Hepatocyte (in vitro differentiated cells): Measurements from ENCODE around the gene RPS14.

ENCODE experiments used
- EZH2 ChIP-seq: fragments of 200-600 bp; sonication (generic); IDR thresholded peaks from 2 replicates; pipeline ENCODE4 v1.6.1; 2016; ENCODE audit warnings: antibody characterized with exemption, mild to moderate bottlenecking, borderline replicate concordance
- EZH2phosphoT487 ChIP-seq: fragments of 200-600 bp; sonication (generic); IDR thresholded peaks from one replicate; pipeline ENCODE4 v1.6.1; 2018; ENCODE audit warnings: antibody characterized with exemption, mild to moderate bottlenecking, low read depth, moderate library complexity; ENCODE audit not compliant: unreplicated experiment, severe bottlenecking
- TF ChIP-seq, protein P1 (sequence below): fragments of 200-600 bp; sonication (generic); IDR thresholded peaks from 2 replicates; pipeline ENCODE4 v1.5.1; 2016; ENCODE audit warnings: antibody characterized with exemption, mild to moderate bottlenecking; ENCODE audit not compliant: poor library complexity

DNA sequence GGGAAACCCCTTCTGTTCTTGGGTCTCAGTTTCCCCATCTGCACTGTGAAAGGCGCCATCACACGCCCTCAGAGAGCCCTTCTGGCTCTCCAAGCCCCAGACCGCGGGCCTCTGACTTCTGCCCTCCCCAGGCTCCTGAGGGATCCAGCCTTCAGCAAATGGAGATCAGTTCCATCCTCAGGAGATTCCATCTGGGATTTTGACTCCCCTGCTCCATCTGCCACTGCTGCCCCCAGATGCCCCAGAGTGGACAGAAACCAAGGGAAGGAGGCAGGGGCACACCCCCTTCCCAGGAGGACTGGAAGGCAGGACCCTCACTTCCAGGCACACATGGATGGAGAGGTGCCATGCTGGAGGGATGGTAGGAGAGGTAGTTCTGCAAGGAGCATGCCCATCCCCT is 18.7 kb upstream of the RPS14 start:
- TF ChIP-seq, protein P1, sequence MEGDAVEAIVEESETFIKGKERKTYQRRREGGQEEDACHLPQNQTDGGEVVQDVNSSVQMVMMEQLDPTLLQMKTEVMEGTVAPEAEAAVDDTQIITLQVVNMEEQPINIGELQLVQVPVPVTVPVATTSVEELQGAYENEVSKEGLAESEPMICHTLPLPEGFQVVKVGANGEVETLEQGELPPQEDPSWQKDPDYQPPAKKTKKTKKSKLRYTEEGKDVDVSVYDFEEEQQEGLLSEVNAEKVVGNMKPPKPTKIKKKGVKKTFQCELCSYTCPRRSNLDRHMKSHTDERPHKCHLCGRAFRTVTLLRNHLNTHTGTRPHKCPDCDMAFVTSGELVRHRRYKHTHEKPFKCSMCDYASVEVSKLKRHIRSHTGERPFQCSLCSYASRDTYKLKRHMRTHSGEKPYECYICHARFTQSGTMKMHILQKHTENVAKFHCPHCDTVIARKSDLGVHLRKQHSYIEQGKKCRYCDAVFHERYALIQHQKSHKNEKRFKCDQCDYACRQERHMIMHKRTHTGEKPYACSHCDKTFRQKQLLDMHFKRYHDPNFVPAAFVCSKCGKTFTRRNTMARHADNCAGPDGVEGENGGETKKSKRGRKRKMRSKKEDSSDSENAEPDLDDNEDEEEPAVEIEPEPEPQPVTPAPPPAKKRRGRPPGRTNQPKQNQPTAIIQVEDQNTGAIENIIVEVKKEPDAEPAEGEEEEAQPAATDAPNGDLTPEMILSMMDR, result no peak
- TF ChIP-seq EZH2 (no peak), EZH2phosphoT487 (no peak)
